HepG2 (cell line): ENCODE data around the gene CCDC86. TPM values are rescaled to one million over a fixed set of nuclear protein-coding genes. Genes with fewer than 3 reads are reported as not detected.

Experiments used
- ATRX ChIP-seq: sonication (generic); formaldehyde crosslinking; IDR thresholded peaks from 2 replicates; pipeline ENCODE4 v1.4.0; 2020; ENCODE audit warnings: missing genetic modification reagents, borderline replicate concordance
- GLI4 ChIP-seq: sonication (generic); formaldehyde crosslinking; IDR thresholded peaks from 2 replicates; pipeline ENCODE4 v1.5.1; 2020; ENCODE audit warnings: missing genetic modification reagents, mild to moderate bottlenecking, moderate library complexity, borderline replicate concordance
- HNRNPK ChIP-seq: fragments of 200-400 bp; formaldehyde crosslinking; IDR thresholded peaks from 2 replicates; pipeline ENCODE4 v1.6.1; 2018; ENCODE audit warnings: low read length, low read depth, moderate library complexity, mild to moderate bottlenecking; ENCODE audit not compliant: poor library complexity, severe bottlenecking
- MYC ChIP-seq: sonication (generic); formaldehyde crosslinking; IDR thresholded peaks from 2 replicates; pipeline ENCODE4 v1.9.0; 2021; ENCODE audit warnings: missing genetic modification reagents, borderline replicate concordance
- PRDM15 ChIP-seq: sonication (generic); formaldehyde crosslinking; IDR thresholded peaks from 2 replicates; pipeline ENCODE4 v1.4.0; 2020; ENCODE audit warnings: missing genetic modification reagents
- STAT5B ChIP-seq: sonication (generic); formaldehyde crosslinking; IDR thresholded peaks from 2 replicates; pipeline ENCODE4 v1.4.0; 2020; ENCODE audit warnings: missing genetic modification reagents
- SUZ12 ChIP-seq: fragments of 150-350 bp; IDR thresholded peaks from 2 replicates; pipeline ENCODE4 v1.6.1; 2014; ENCODE audit warnings: low read depth, low read length
- ZBTB46 ChIP-seq: sonication (generic); formaldehyde crosslinking; IDR thresholded peaks from 2 replicates; pipeline ENCODE4 v1.4.0; 2020; ENCODE audit warnings: mild to moderate bottlenecking, missing genetic modification reagents, borderline replicate concordance
- ZNF205 ChIP-seq: IDR thresholded peaks from 2 replicates; pipeline ENCODE4 v1.6.1; 2018; ENCODE audit warnings: missing biosample characterization, missing genetic modification reagents
- ZNF407 ChIP-seq: sonication (generic); formaldehyde crosslinking; IDR thresholded peaks from one replicate; pipeline ENCODE4 v1.5.1; 2020; ENCODE audit warnings: mild to moderate bottlenecking, missing genetic modification reagents; ENCODE audit errors: not compliant biosample characterization
- ZNF547 ChIP-seq: sonication (generic); formaldehyde crosslinking; IDR thresholded peaks from 2 replicates; pipeline ENCODE4 v1.5.1; 2020; ENCODE audit warnings: mild to moderate bottlenecking, missing genetic modification reagents
- ZNF737 ChIP-seq: sonication (generic); formaldehyde crosslinking; IDR thresholded peaks from 2 replicates; pipeline ENCODE4 v1.5.0; 2020; ENCODE audit warnings: missing genetic modification reagents, mild to moderate bottlenecking, borderline replicate concordance
- polyA plus RNA-seq, 8 experiments: library from polyadenylated mRNA; depleted of rRNA in 3 of 8; stranded (reverse) in 7 of 8; unstranded in 1 of 8; fragments of >200 nt; fragmentation: Illumina TruSeq in 4 of 8; extraction: Trizol in 4 of 8; gene quantifications; 2 replicates each; pipeline versions ENCODE4 v1.2.1 to v1.2.3, GENCODE V29; 2011 to 2016; ENCODE audit warnings: low read depth in 4 of 8, missing spikeins in 1 of 8, mixed read lengths in 1 of 8; ENCODE audit not compliant: insufficient read depth in 1 of 8
- total RNA-seq, 5 experiments: library from RNA; depleted of rRNA; stranded (reverse); fragments of >200 nt; fragmentation: Illumina TruSeq; extraction: Trizol; gene quantifications; 2 replicates each; pipeline ENCODE4 v1.2.3, GENCODE V29; 2016; ENCODE audit warnings: low read depth in 1 of 5

Gene CCDC86
- total and polyA plus RNA-seq, 2 of the 13 experiments (the other 11 are each of a cell fraction or from before 2014, with no cell fraction given), result 33.8 to 37.6 TPM

GRCh38 chr11:60844870-60845221 lies 2.9 kb downstream of the CCDC86 start (continued):
- TF ChIP-seq PRDM15 (CRISPR knock-in tag) (no peak), ZBTB46 (CRISPR knock-in tag) (no peak), ZNF407 (CRISPR knock-in tag) (no peak), SUZ12 (no peak), STAT5B (no peak), ZNF205 (CRISPR knock-in tag) (peak; percentile 52; the same call in 1 of the 2 replicates), MYC (no peak), ATRX (no peak), HNRNPK (no peak), ZNF547 (CRISPR knock-in tag) (no peak), ZNF737 (CRISPR knock-in tag) (no peak), GLI4 (no peak)
